ENCODE results near the gene SLF2.

SLF2 gene

DNA sequence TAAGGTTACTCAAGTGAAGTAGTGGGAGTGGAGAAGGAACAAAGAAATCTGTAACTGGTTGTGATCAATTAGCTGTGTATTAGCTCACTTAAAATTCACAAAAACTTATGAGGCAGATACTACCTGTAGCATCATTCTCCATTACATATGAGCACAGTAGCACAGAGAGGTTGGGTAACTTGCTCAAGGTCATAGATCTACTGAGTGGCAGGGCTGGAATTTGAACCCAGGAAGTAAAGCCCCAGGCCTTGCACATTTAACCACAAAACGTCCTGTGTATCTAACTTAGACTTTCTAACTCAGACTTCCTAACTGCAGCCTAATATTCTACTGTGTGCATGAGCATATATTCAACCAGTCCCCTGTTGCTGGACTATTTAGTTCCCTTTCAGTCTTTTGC, 5.6 kb upstream of the SLF2 start:
- DNase-seq = no peak

DNA sequence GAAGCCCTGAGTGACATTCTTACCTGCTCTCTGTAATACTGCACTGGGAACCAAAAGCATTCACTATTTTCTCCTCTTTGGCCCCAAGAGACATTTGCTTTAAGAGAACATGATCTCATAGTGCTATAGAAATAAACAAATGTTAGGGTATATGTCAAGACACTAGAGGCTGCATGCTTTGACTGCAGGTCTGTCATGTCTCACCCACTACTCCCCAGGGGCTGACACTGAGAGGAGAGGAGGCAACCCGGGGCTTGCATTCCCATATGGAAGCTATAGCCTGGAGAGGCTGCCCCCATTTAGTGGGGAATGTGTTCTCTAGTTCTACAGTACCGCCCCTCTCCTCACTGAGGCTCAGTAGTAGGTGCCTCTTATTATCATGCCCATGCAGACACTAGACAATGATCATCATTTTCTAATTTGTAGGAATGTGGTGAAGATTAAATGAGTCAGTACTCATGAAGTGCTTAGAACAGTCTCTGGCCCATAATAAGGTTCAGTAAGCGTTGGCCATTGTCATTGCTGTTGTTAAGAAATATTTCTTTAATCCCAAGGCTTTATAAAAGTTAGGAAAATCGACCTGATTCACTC, 4.9 kb upstream of the SLF2 start:
- no peak for DNase-seq

DNA sequence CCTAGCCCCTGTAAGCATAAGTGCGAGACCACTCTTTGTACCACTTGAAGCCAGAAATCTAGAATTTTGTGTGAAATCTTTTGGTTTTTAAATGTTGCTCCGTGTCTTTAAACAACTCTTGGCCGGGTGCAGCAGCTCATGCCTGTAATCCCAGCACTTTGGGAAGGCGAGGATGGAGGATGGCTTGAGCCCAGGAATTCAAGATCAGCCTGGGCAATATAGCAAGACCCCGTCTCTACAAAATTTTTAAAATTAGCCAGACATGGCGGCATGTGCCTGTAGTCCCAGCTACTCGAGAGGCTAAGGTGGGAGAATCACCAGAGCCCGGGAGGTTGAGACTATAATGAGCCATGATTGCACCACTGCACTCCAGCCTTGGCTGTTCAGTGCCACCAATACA, 4.4 kb upstream of the SLF2 start:
- DNase-seq = no peak

DNA sequence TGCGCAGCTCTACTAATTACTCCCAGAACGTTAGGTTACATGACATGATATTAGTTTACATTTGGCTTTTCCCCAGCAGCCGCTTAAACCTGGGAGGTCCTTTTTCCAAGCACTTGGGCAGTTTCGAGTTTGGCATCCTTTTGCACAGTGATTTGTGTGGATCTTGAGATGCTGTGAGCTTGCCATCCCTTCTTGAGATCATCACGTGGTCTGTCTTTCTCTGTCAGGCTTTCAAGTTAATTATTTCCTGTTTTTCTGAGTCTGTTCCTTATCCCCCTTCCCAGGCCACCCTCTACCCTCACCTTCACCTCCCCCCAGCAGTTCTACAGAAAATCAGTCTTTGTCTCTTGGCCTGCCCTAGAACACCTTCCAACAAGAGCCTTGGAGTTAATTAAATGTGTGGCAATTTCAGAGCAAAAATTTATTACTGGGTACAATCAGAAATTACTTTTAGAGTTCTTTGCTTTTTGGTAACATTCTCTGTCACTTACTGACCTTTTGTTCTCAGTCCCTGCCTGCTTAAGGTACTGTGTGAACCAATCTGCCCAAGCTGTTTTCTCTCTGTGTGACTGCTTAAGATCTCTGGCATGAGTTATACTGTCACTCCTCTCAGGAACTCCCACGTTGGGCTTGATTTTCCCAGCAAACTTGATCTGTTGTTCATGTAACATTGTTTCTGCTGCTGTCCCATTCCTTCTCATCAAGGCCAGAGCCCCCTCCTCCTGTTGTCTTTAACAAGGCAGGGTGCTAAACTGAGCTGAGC, 3.1 kb upstream of the SLF2 start:
- DNase-seq = no peak

DNA sequence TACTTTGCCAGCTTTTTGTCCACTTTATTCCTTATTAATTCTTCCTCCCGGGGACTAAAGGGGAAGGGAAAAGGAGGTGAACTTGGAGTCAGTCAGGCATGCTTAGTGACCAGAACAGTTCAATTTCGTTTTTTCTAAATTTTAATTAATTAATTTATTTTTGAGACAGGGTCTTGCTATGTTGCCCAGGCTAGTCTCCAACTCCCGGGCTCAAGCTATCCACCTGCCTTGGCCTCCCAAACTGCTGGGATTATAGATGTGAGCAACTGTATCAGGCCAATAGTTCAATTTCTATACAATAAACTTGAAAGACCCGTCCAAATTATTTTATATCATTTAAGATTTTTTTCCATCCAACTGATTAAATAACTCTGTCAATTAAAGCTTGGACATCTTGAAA, 1.3 kb upstream of the SLF2 start:
- DNase-seq = no peak

DNA sequence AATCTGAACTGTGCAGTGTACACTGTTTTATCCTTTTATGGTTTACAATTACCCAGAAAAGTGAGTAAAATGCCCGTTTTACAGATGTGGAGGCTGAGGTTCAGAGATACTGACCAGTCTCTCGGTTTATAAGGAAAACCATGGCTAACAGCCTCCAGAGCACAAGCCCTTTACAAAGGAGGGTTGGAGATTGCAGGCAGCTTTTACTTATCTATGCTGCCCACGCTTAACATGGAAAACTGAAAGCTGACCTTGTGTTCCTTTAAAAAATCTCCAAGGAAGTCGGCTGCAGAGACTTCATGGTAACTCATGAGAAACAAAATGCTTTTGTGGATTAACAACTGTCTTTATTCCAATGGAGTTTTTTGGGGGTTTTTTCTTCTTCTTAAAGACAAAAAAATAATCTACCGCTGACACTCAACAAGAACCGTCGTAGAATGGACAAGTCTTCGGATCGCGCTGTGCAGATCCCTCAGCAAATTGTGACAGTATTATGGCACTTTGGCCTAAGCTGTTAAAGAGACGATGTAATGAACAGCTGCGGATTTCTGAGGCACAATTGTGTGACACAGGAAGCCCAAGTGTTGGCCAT, 654 bp upstream of the SLF2 start:
- no peak for DNase-seq

DNA sequence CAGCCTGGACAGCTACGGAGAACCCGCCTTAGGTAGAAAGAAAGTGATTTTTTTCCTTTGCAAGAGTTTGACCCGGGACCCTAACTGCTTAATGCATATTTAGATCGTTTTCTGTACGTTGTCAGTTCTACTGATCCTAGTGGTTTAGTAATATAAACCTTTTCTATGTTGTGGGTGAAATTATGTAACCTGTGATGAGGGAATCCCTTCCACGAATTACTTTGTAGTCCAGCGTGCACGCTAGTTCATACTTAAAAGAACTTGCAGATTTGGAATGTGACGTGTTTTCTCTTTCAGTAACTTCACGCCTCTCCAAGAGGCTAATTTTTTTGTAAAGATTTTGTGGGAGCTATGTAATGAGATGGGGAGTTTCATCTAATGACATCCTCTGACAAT, 705 bp downstream of the SLF2 start:
- DNase-seq = no peak

DNA sequence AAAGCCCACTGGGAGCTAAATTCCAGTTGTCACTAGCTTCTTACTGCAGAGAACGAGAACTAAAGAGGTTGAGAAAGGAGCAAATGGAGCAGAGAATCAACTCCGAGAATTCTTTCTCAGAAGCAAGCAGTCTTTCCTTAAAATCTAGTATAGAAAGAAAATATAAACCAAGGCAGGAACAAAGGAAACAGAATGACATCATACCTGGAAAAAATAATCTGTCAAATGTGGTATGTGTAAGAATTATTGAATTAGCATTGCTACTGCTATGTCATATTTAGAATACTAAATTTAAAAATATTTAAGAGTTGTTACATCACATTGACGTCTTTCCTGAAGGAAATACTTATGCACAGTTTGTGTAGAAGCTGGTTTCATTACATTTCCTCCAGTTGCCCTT, 4.3 kb downstream of the SLF2 start:
- no peak for DNase-seq

DNA sequence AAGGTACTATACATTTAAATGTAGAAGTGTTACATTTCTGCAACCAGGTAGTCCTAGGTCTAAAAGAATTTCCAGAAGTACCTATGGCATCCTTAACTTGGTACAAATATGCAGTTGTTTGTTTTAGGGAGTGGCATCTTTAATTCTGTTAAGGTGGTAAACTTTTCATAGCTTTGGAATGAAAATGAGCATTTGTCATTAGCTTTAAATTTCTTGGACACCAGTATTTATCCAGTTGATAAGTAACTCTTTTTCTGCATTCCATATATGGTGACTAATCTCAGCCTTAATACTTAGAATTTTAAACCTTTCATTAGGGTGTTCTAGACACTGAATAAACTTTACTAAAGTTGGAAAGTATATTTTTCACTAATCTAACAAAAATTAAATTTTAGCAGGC, 10.8 kb downstream of the SLF2 start:
- no peak for DNase-seq

DNA sequence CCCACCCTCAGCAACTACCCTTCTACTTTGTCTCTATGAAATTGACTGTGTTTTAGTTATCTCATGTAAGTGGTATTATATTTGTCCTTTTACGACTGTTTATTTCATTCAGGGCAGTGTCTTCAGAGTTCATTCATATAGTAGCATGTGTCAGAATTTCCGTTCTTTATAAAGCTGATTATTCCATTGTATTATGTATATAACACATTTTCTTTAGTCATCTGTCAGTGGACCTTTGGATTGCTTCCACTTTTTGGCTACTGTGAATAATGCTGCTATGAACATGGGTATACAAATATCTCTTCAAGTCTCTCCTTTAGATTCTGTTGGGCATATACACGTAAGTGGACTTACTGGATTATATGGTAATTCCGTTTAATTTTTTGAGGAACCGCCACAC, 14.5 kb downstream of the SLF2 start:
- no peak for DNase-seq

DNA sequence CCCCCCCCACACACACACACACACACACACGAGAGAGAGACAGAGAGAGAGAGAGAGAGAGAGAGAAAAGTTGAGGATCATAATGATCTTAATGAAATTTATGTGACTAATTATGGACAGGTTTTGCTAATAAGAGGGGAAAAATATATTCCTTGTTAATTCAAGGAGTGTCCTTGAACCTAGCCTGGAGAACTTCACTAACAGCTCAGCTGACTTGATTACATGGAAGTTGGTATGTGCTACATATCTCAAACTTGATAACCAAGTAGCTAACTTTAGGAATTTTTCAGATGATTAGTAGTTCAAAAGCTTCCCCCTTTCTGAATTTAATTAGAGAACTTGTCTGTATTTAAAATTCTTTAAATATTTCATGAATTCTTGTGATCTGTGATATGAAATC, 15.3 kb downstream of the SLF2 start:
- no peak for DNase-seq

DNA sequence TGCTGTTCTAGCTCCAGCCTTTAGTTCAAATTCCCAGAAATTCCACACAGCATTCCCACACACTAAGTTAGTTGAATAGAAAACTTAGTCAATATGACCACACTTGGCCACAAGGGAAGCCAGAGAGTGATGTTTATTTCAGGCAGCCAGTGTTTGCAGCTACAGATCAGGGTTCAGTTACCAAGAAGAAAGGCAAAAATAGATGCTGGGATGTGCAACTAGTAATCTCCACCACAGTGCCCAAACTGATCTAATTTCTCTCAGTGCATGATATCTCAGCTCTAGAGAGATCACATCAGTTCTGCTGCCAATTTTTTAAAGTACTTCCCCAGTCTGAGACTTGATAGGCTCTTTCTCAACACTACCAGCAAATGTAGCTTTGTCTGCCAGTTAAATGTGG, 17.6 kb downstream of the SLF2 start:
- DNase-seq = no peak

DNA sequence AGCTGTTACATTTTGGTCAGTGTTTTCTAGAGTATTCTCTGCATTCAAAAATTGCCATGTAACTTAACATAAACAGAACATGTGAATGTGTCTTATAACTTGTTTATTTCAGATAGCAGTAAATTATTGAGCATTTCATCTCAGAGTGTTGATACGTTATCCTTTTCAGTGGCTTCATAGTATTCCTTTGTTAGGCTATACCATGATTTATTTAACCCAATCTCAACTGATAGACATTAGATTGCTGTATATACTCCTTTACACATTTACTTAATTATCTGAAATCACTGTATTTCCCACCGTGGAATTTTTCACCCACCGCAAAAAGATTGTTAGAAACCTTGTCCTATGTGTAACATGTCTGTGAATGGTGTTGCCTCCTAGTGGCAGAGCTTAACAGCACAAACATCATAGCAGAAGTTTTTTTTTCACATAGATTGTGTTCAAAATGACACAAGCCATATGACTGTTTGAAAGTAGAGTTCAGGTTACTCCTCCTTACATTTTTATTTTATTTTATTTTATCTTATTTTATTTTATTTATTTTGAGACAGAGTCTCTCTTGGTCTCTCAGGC, 21.4 kb downstream of the SLF2 start:
- DNase-seq = no peak

DNA sequence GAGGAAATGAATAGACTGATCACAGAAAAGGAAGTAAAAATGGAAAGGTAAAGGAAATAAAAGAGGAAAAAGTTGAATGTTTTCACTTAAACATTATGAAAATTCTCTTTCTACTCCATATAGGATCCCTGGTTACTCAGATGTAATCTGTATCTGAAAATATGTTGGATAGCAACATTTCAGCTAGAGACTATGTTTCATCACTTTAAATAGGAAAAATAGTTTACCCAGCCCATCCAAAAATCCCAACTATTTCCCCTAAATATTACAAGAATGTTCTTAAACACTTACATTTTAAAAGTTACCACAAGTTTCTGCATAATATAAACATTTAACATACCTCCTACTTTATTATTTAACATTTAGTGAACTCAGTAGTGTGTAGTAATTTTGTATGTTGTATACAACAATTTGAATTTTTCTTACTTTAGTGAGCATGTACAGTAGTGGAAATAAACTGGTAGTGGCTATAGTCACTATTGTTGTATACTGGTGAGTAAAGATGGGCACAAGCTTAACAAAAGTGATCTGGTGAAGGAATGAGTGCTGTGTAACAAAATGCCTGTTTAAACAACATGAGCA, 27.1 kb downstream of the SLF2 start:
- DNase-seq = no peak

DNA sequence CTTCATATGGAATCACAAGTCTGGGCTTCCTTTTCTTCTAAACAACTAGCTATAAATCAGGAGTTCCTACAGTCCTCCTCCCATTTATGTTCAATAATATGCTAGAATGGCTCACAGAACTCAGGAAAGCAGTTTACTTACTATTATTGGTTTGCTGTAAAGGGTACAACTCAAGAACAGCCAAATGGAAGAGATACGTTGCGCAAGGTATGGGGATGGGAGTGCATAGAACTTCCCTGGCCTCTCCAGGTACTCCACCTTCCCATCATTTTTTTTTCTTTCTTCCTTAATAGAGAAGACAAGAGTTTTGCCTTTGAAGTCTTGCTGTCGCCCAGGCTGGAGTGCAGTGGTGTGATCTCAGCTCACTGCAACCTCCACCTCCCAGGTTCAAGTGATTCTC, 29.5 kb downstream of the SLF2 start:
- no peak for DNase-seq

DNA sequence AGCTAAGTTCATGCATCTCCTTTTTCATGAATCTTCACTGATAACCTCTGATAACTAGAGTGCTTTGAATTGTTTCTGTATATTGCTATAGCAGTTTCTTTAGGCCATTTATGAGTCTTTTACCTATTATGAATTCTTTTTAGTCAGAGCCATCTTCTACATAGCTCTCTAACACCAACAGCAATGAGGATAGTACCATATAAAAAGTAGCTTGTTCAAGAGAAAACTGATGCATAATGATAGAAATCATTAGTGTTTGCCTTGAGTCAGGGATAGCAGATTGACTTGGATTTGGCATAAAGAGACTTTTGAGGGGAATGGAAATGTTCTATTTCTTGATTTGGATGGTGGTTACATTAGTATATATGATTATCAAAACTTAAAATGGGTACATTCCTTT, 30.7 kb downstream of the SLF2 start:
- no peak for DNase-seq

DNA sequence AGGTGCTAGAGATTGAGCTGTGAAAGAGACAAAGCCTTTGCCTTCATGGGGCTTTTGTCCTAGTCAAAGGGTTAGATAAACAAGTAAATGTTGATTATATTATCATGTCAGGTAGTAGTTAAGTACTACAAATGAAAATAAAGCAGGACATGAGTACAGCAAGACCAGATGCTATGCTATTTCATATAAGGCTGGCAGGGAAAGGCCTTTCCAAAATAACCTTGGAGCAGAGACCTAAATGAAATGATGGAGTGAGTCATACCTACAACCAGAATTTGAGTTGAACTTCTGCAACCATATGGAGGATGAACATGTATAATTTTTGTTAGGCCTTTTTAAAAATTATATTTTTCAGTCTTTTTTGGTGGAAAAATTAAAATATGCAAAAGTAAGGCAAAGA, 33.0 kb downstream of the SLF2 start:
- no peak for DNase-seq

DNA sequence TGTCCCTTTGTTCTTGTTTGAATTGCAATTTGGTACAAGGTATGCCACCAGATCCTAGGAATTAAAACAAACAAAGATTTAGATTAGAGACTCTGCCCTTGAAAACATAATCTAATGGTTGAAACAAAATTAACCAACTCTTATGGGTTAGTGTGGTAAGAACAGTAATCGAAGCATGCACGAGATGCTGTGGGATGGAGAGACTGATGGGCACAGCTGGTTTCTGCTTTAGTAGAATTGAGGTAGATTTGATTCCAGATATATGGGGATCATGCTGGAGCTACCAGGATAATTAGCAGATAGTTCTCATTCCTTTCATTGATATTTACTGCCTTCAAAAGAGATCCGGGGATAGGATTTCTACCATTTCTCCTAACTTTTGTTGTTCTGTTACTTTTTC, 36.2 kb downstream of the SLF2 start:
- no peak for DNase-seq

DNA sequence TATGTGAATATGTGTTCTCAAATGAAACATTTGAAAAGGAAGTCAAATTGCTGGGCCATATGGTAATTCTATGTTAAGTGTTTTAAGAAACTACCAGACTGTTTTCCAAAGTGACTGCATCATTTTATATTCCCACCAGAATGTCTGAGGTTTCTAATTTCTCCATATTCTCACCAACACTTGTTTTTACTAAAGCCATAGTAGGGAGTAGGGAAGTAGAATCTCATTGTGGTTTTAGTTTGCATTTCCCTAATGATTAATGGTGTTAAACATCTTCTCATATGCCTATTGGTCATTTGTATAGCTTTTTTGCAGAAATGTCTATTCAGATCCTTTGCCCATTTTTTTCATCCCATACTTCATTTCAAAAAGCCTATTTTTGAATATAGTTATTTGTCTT, 47.5 kb downstream of the SLF2 start:
- no peak for DNase-seq

DNA sequence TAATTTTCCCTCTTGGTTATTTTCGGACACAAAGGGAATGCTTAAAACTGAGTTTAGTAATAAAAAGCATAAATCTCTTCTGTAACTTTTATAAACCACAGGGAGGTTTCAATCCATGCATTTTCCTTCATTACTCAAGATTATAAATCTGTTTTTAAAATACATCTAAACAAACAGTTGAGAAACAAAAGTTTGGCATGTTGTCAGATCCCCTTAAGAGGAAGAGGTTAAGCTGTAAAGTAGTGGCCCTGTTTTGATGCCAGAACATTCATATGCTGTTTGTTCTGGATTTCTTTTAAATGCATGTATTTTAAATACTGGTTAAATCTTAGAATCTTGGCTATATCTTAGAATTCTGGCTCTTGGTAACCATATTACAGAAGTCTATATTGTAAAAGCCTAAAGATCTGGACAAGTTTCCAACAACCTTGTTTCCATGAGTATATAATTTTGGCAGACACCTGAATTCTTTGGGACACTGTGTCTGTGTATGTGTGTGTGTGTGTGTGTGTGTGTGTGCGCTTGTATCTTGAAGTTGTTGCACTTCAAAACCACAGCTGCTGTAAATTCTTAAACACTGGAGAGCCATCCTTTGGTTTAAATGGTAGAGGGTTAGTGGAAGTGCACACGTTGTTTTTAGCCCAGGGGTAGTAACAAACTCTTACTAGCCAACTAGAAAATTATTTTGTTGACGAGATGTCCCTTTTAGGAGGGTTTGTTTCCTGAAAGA, 49.8 kb downstream of the SLF2 start:
- DNase-seq = no peak

DNA sequence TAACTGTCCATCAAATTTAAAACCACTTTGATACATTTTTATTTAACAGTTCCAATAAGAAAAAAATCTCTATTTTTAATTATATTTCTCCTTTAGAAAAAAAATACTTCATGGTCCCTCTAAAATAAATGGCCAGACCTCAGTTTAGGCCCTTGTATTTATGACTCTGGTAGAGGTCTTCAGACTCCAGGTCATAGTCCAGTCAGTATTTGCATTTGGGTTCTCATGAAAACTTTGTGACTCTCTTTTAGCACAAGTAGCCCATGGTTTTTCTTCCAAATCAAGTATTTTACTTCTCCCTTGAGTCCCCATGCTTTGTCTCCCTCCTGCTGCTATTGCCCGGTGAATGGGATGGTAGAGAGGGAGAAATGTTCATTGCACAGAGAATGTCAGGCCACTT, 51.1 kb downstream of the SLF2 start:
- DNase-seq = no peak

DNA sequence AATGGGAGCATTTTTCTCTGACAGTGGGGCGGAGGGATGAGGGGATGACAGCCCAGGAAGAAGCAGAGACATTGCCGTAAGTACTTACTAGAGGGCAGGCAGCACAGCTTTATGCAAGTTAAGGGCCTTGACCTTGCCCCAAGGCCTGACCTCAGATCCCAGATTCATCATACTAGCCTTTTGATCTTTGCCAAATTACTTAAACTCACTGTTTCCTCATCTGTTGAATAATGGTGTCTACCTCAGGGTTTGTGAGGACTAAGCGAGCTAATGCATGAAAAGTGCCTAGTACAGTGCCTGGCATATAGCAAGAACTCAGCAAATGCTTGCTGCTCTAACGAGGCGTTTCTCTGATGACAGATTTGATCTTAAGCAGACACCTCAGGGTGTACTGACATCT, 53.1 kb downstream of the SLF2 start:
- DNase-seq = no peak

DNA sequence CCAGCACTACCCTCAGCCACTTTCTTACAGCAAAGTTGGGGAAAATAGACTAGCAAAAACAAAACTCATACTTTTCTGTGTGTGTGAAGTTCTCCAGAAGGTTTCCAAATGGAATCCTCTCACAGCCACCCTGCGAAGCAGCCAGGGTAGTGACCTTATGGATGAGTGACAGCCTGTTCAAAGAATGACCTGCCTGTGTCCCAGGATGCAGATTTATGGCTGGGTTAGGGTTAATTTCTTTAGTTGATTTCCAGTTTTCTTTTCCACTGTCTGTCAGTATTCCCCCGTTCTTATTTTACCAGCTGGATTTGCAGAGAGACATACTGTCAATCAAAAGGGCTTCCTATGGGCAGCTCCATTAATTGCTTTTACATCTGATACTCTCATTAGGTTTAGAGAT, 54.1 kb downstream of the SLF2 start:
- no peak for DNase-seq
